C4-2B (cell line): ENCODE results near the gene RPL10.
A peak's percentile ranks its signal among the peaks of the same experiment; 100 is the strongest.

Experiments used
- H3K27ac ChIP-seq: fragments of 450-650 bp; 2 replicates; pipeline ENCODE4 v1.5.1; 2017
- CTCF ChIP-seq: fragments of 450-650 bp; conservative IDR thresholded peaks from 2 replicates; pipeline ENCODE4 v1.5.1; 2017; ENCODE audit warnings: mild to moderate bottlenecking
- ZFX ChIP-seq: fragments of 450-650 bp; IDR thresholded peaks from 2 replicates; pipeline ENCODE4 v1.6.1; 2017

RPL10 gene

DNA sequence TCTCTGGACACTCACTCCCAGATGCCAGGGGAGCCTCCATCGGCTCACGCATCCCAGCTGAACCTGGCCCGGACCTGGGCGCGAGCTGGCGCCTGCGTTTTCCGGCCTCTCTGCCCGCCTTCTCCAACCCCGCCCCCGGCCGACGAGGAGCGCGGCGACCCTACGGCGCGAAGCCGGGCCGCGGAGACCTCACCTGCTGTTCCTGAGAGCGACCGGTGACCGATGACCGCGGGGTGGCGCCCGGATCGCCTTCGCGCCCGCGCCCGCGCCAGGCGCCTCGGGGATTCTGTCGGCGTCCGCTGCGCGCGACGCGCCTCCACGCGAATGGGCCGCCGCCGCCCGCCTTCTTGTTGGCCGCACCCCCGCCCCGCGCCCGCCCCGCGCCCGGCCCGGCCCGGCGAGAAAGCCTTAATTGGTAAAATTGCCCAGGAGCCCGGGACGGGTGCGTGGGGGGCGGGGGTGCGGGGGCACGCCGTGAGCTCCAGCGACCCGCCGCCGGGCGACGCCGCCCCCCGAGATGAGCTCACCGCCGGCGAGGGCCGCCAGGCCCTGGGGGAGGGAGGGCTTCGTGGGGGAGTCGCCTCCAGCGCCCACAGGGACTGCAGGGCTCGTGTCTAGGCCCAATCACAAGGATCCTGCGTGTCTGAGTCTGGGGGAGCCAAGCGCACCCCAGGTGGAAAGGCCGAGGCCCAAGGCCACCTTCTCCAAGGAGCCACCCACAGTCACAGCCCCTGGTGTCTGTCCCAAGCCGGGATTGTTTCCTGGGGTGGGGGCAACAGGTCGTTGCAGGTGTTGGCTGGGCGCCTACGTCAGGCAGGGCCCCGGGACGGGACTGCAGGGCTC is 23.6 kb upstream of the RPL10 start, which contains the start of gene FLNA:
Gene FLNA (minus strand): TSS at position 322 of the 843 bp plus-strand sequence. CDS start 3,389 bp downstream, outside the sequence.
- H3K27ac ChIP-seq, result peak within 1 kb of the TSS; percentile 94

GRCh38 chrX:154375156-154375504 is 23.0 kb upstream of the RPL10 start:
- no peak for TF ChIP-seq CTCF
- no peak for TF ChIP-seq ZFX

More for the DNA sequence above, 23.6 kb upstream of the RPL10 start, which contains the start of gene FLNA:
- TF ChIP-seq ZFX (peak; percentile 31; the same call in 1 of the 2 replicates), CTCF (no peak)

DNA sequence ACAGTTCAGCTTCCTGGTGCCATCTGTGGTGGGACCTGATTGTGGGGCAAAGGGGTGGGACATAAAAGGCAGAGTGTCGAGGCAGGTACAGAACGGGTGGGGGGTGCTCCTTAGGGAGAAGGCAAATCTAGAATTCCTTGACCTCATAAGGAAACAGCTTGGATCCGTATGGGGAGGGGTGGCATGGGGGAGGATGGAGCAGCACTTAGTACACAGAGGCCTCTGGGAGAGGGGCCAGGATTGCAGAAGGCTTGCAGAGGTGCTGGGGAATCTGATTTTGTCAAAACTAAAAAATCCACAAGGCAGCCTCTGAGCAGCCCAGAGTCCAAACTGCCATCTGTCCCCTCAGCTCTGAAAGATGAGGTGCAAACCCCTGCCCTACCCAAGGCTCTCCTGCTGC is 21.4 kb upstream of the RPL10 start:
- H3K27ac ChIP-seq, result peak overlapping the region; percentile 92
- TF ChIP-seq CTCF (no peak), ZFX (no peak)

More at GRCh38 chrX:154375156-154375504, 23.0 kb upstream of the RPL10 start:
- H3K27ac ChIP-seq, result peak overlapping the region; percentile 94

DNA sequence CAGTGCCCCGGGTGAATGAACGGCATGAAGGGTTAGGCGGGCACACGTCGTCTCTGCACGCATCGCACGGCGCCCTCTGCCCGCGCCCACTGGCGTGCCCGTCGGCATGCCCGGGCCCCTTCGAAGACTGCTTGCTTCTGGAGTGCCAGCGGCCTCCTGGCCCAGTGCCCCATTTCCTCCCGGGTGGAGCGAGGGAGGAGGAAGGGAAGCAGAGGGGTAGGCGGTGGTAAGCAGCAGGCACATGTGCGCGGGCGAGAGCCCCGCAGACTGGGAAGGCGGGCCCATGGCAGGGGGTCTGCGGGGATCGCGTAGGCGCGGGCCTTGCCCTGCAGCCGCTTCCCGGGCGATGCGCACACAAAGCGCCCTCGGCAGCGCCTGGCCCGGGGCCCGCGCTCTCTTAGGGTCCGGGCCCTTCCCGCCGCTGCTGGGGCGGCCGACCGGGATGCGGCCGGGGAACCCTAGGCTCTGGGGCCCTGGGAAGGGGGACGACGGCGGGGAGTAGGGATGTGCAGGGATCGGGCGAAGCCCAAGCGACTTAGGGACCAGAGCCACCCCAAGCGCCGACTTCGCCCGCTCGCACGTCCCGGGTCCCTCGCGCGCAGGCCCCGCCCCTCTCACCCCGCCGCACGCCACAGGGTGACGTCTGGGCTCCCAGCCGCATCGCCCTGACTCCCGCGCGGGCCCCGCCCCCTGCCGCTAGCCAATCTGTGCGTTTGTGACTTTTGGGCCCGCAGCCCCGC is 19.9 kb upstream of the RPL10 start:
- no peak for TF ChIP-seq CTCF
- TF ChIP-seq ZFX, result peak; percentile 45
- peak overlapping the region; percentile 92 for H3K27ac ChIP-seq

- TF ChIP-seq ZFX (peak; percentile 73), CTCF (no peak)
- peak within 1 kb of the TSS; percentile 92 for H3K27ac ChIP-seq
Observed at GRCh38 chrX:154378799-154379568, 19.2 kb upstream of the RPL10 start, which contains the start of gene EMD. Gene EMD, plus strand, starts transcription at chrX:154379295. Its CDS starts 190 bp downstream, at chrX:154379485.

DNA sequence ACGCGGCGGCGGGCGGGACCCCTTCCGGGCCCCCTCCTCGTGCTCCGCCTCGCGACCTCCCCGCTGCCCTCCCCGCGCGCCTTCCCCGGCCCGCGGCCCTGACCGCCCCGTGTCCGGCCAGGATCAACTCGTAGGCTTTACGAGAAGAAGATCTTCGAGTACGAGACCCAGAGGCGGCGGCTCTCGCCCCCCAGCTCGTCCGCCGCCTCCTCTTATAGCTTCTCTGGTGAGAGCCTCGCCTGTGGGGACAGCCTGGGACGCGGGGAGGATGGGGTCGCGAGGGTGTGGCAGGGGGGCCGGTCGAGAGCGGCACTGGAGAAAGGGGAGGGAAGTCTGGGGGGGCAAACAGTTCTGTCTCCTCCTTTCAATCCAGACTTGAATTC is 18.6 kb upstream of the RPL10 start:
- peak overlapping the region; percentile 92 for H3K27ac ChIP-seq
- TF ChIP-seq CTCF (no peak), ZFX (no peak)
